ENCODE data around the gene RAP2B.
A peak's percentile ranks its signal among the peaks of the same experiment; 100 is the strongest.

Gene RAP2B

DNA sequence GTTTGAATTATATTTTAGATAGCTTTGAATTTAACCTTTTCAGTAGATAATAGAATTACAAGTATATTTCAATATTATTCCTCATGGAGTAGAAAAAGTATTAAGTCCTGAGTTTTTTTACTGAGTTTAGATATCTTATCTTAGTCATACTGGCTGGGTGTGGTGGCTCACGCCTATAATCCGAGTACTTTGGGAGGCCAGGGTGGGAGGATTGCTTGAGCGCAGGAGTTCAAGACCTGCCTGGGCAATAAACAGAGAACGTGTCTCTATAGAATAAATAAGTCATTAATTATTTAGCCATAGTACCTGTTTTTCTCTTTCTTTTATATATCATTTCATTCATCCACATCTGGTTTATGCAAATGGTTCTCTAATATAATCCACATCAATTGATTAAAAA, 9.9 kb downstream of the RAP2B start:
- H2AFZ ChIP-seq (ENCODE audit: low read length) = no peak overlapping the region
- no peaks in the 10 kb centered on the region for H3F3A ChIP-seq (ENCODE audit: low read depth)
- H3K36me3 ChIP-seq (ENCODE audit: insufficient read depth, low read length) = no peaks in the 10 kb centered on the region
- H3K4me3 ChIP-seq (ENCODE audit: low read length, poor library complexity, severe bottlenecking) = no peak overlapping the region
- no peaks in the 10 kb centered on the region for H3K9me3 ChIP-seq (ENCODE audit: insufficient read depth, low read depth, low read length)
- TF ChIP-seq, protein P1, sequence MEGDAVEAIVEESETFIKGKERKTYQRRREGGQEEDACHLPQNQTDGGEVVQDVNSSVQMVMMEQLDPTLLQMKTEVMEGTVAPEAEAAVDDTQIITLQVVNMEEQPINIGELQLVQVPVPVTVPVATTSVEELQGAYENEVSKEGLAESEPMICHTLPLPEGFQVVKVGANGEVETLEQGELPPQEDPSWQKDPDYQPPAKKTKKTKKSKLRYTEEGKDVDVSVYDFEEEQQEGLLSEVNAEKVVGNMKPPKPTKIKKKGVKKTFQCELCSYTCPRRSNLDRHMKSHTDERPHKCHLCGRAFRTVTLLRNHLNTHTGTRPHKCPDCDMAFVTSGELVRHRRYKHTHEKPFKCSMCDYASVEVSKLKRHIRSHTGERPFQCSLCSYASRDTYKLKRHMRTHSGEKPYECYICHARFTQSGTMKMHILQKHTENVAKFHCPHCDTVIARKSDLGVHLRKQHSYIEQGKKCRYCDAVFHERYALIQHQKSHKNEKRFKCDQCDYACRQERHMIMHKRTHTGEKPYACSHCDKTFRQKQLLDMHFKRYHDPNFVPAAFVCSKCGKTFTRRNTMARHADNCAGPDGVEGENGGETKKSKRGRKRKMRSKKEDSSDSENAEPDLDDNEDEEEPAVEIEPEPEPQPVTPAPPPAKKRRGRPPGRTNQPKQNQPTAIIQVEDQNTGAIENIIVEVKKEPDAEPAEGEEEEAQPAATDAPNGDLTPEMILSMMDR (conservative IDR thresholded peaks at IDR 0.05; ENCODE audit: low read length) = no peak
- no peak for TF ChIP-seq EZH2phosphoT487 (IDR thresholded peaks at IDR 0.05; ENCODE audit: borderline replicate concordance)
- H3K9me2 ChIP-seq (replicated peaks; ENCODE audit: low read depth, low read length) = no peaks in the 10 kb centered on the region
- peaks cover 21% of the 10 kb centered on the region for H3K4me1 ChIP-seq (ENCODE audit: insufficient read depth, low read length, poor library complexity, severe bottlenecking)
- no peak overlapping the region for H3K4me2 ChIP-seq (ENCODE audit: low read depth, low read length, poor library complexity, severe bottlenecking)
- H3K27me3 ChIP-seq (ENCODE audit: insufficient read depth, low read length, poor library complexity, severe bottlenecking) = no peaks in the 10 kb centered on the region
- no peak overlapping the region for H3K9ac ChIP-seq (ENCODE audit: low read depth, low read length, poor library complexity, severe bottlenecking)
- H3K79me2 ChIP-seq (ENCODE audit: insufficient read depth, low read length) = peaks cover 29% of the 10 kb centered on the region
- H4K20me1 ChIP-seq (ENCODE audit: insufficient read depth, low read length, poor library complexity, severe bottlenecking) = peaks cover 13% of the 10 kb centered on the region

DNA sequence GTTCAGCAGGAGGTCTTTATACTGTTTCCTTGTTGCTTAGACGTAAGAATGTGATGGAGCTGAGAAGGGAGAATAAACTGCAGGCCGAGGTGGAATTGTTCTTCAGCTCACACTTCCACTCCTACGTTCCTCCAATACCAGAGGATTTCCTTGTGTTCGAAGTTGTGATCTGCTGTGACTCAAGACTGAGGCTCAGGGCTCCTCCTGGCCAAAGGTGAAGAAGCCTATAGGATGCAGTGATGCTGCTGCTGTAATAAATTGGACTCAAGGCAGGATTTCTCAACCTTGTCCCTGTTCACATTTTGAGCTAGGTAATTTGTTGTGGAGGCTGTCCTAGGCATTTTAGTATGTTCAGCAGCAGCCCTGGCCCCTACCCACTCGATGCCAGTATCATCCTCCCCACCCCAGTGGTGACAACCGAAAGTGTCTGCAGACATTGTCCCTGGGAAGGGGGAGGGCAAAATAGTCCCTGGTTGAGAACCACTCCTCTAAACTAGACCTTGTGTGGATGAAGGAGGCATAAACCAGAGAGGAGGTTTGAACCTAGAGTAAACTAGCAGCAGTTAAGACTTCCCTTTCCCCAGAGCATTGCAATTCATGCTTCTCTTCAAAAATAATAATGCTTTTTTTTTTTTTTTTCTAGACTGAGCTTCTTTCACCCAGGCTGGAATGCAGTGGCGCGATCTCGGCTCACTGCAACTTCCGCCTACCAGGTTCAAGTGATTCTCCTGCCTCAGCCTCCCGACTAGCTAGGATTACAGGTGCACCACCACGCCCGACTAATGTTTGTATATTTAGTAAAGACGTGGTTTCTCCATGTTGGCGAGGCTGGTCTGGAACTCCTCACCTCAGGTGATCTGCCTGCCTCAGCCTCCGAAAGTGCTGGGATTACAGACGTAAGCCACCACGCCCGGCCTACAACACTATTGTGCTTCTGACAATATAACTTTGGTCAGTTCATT, 11.1 kb downstream of the RAP2B start:
- Histone ChIP-seq H2AFZ (ENCODE audit: low read length) (no peak overlapping the region), H3K4me2 (ENCODE audit: low read depth, low read length, poor library complexity, severe bottlenecking) (no peak overlapping the region)
- no peak for TF ChIP-seq EZH2phosphoT487 (IDR thresholded peaks at IDR 0.05; ENCODE audit: borderline replicate concordance)
- TF ChIP-seq, protein P1 (conservative IDR thresholded peaks at IDR 0.05; ENCODE audit: low read length) = no peak

GRCh38 chr3:153173758-153174516, 11.9 kb downstream of the RAP2B start:
- Histone ChIP-seq H3K4me3 (ENCODE audit: low read length, poor library complexity, severe bottlenecking) (no peak overlapping the region), H3K27me3 (ENCODE audit: insufficient read depth, low read length, poor library complexity, severe bottlenecking) (no peaks in the 10 kb centered on the region)

More for the DNA sequence above, 11.1 kb downstream of the RAP2B start:
- no peaks in the 10 kb centered on the region for H3F3A ChIP-seq (ENCODE audit: low read depth)
- no peak overlapping the region for H3K9ac ChIP-seq (ENCODE audit: low read depth, low read length, poor library complexity, severe bottlenecking)
- no peaks in the 10 kb centered on the region for H3K36me3 ChIP-seq (ENCODE audit: insufficient read depth, low read length)
- peaks cover 9% of the 10 kb centered on the region for H3K4me1 ChIP-seq (ENCODE audit: insufficient read depth, low read length, poor library complexity, severe bottlenecking)
- H3K27me3 ChIP-seq (ENCODE audit: insufficient read depth, low read length, poor library complexity, severe bottlenecking) = no peaks in the 10 kb centered on the region
- no peaks in the 10 kb centered on the region for H3K9me3 ChIP-seq (ENCODE audit: insufficient read depth, low read depth, low read length)
- no peaks in the 10 kb centered on the region for H3K9me2 ChIP-seq (replicated peaks; ENCODE audit: low read depth, low read length)
- H4K20me1 ChIP-seq (ENCODE audit: insufficient read depth, low read length, poor library complexity, severe bottlenecking) = peaks cover 1% of the 10 kb centered on the region
- H3K4me3 ChIP-seq (ENCODE audit: low read length, poor library complexity, severe bottlenecking) = no peak overlapping the region
- H3K79me2 ChIP-seq (ENCODE audit: insufficient read depth, low read length) = peaks cover 18% of the 10 kb centered on the region

More at GRCh38 chr3:153173758-153174516, 11.9 kb downstream of the RAP2B start:
- Histone ChIP-seq H3K4me2 (ENCODE audit: low read depth, low read length, poor library complexity, severe bottlenecking) (no peak overlapping the region), H3K9me2 (replicated peaks; ENCODE audit: low read depth, low read length) (no peaks in the 10 kb centered on the region), H3K9me3 (ENCODE audit: insufficient read depth, low read depth, low read length) (no peaks in the 10 kb centered on the region), H4K20me1 (ENCODE audit: insufficient read depth, low read length, poor library complexity, severe bottlenecking) (no peaks in the 10 kb centered on the region), H3K9ac (ENCODE audit: low read depth, low read length, poor library complexity, severe bottlenecking) (no peak overlapping the region), H3K4me1 (ENCODE audit: insufficient read depth, low read length, poor library complexity, severe bottlenecking) (peaks cover 5% of the 10 kb centered on the region), H3K36me3 (ENCODE audit: insufficient read depth, low read length) (no peaks in the 10 kb centered on the region), H2AFZ (ENCODE audit: low read length) (no peak overlapping the region), H3K79me2 (ENCODE audit: insufficient read depth, low read length) (peaks cover 9% of the 10 kb centered on the region; the same call in 1 of the 2 replicates), H3F3A (ENCODE audit: low read depth) (no peaks in the 10 kb centered on the region)
- TF ChIP-seq, protein P1 (conservative IDR thresholded peaks at IDR 0.05; ENCODE audit: low read length) = 0 out of 2 replicates have a peak, but pooled peaks have one; percentile 8
- TF ChIP-seq EZH2phosphoT487 (IDR thresholded peaks at IDR 0.05; ENCODE audit: borderline replicate concordance) = no peak

Data from Loucy (cell line).